HG02678 (cell line): ENCODE results near the gene DNM3.

Experiments used
- ATAC-seq: cut with Tn5 transposase; IDR thresholded peaks from one replicate; pipeline ENCODE4 v1.9.1; 2021; ENCODE audit warnings: mild to moderate bottlenecking, moderate library complexity; ENCODE audit not compliant: unreplicated experiment

The DNM3 gene

GRCh38 chr1:171916315-171916771 is 75.0 kb downstream of the DNM3 start:
- no peak for ATAC-seq

DNA sequence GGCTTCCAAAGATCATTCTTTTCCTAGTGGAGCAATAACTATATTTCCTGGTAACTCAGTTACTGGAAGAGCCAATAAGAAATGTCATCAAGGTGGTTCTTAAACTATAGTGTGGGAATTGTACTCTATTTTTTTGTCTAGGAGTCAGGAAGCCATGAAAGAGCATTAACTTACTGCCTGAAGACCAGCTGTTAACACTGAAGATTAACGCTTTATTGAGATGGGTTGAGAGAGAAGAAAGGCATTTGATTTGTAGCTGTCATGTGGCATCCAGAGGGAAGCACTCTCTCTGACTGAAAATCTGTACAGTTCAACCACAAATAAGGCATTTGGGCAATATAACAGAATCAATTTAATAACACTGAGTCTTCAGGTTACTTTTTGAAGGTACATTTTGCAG is 76.0 kb downstream of the DNM3 start:
- no peak for ATAC-seq

GRCh38 chr1:171919891-171920887 is 78.9 kb downstream of the DNM3 start:
- ATAC-seq, result no peak

- no peak for ATAC-seq
Observed at GRCh38 chr1:171922999-171923398, 81.7 kb downstream of the DNM3 start.

DNA sequence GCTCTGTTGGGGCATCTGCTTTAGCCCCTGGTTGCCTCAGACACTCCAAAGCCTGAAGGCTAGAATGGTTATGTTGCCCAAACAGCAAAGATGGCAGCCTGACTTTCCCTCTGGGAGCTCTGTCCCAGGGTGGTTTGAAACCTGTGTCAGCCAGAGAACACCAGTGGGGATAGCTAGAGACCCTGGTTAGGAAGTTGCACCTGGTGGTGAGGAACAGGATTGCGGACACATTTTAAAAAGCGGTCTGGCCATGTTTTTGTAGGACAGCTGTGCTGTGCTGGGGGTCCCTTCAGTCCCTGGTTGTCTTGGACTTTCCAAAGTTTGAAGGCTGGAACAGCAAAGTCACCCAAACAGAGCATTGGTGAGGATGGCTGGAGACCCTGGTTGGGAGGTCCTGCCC is 87.8 kb downstream of the DNM3 start:
- ATAC-seq, result no peak

DNA sequence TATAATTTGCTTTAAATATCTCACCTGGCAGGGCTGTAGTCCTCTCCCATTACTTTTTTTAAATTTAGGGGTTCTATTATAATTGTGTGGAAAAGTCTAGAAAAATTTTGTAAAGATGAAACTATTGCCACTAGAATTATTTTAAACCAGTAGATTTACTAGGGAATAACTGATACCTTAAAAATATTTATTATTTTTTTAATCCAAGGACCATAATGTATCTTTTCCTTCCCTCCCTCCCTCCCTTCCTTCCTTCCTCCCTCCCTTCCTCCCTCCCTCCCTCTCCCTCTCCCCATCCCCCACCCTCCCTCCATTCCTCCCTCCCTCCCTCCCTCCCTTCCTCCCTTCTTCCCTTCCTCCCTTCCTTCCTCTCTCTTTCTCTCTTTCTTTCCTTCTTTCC is 90.5 kb downstream of the DNM3 start:
- no peak for ATAC-seq

DNA sequence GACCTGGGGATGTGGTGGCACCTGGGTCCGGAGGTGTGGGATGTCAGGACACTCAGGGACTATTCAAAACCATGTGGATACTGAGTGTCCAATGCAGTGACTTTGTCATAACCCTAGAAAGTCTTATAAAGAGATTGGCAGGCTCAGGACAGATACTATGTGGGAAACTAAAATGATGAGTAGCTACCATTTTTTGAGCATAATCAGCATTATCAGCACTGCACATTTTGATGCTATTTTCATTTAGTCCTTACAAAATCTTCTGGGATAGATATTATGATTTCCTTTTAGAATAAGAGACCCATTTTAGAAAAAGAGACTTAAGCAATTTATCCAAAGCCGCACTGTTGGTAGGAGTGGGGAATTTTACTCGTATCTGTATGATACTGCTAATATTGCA is 93.4 kb downstream of the DNM3 start:
- ATAC-seq, result no peak

- ATAC-seq, result no peak
Observed at GRCh38 chr1:171935086-171935485, 93.8 kb downstream of the DNM3 start.

GRCh38 chr1:171935664-171936063 is 94.4 kb downstream of the DNM3 start:
- no peak for ATAC-seq

DNA sequence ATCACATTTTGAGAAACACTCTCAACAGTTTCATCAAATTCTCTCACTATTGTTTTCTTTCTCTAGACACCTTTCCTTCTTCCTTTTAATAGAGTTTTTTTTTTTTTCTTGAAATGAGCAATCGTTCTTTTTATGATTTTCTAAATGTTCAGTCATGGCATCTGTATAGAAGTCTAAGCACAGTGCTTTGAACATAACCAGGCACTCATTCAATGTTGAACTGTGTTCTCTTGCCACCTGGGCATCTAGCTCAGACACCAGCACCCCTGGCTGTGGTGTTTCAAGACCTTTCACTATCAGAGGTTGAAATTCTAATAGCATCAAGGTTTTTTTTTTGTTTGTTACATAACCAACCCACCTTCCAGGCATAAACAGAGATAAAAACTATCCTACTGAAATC is 96.6 kb downstream of the DNM3 start:
- no peak for ATAC-seq

DNA sequence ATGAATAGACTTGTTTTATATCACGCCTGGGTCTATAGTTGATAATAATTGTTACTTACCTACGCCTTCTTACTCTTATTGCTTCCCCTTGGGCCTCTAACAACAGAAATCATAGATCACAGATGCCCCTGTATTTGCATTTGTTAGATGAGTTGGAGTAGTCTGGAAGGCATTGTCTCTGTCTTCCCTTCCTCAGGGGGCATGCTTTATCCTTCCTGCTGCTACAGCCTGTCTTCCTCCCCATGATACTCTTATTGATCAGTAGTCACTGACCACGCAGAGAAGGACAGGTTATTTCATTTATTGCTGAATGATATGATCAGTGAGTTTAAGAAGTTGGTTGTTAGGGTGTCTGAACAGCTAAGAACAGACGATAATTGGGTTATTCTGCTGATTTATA is 98.4 kb downstream of the DNM3 start:
- ATAC-seq, result no peak

DNA sequence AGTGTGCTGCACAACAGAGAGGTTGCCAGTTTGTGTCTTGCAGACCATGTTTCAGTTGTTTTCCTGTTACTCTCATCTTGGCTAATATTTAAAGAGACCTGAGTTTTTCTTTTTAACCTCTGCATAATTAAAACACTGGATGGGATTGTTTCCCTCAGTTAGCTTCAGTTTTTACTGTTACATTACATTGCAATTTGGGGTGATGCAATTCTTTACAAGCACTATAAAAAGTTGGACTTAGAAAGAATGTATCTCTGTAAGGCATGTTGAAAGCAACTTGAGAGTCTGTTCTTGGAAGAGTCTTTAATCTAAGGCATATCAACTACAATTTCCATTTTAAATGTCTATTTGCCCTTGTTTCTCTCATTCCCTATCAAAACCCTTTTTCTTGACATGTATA is 99.1 kb downstream of the DNM3 start:
- no peak for ATAC-seq

DNA sequence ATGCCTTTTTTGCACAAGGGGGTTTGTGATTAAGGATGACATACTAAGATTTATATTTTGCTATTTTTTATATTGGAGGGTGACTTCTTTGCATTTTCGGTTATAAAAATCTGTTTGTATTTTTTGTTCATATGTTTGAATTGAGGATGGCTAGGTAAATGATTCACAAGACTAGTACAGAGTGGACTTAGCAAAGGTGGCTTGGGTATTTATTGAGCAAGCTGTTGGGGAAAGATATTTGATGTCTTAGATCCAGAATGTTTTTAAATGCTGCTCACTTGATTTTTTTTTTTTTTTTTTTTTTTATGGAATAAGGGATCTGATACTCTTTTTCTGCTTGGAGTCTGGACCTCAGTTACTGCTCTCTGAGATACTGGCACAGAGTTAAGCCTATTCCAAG is 100.6 kb downstream of the DNM3 start:
- no peak for ATAC-seq

- ATAC-seq, result no peak
Observed at GRCh38 chr1:171943973-171944561, 102.8 kb downstream of the DNM3 start.

DNA sequence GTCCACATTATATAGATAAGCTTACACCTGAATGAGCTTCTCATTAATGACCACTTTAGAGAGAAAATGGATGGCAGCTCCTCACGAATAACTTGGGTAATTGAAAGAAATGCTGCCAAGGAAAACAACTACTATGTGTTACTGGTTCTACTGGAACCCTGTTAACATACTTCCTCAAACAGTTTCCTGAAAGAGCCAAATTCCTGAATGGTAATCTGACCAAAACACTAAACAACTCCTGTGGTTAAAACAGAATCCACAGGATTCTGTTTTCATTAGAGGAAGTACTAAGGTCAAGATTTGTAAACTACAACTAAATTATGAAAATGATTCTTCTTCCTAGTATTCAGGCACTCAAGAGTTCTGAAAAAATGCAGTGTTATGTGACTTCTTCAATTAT is 107.2 kb downstream of the DNM3 start:
- ATAC-seq, result no peak

DNA sequence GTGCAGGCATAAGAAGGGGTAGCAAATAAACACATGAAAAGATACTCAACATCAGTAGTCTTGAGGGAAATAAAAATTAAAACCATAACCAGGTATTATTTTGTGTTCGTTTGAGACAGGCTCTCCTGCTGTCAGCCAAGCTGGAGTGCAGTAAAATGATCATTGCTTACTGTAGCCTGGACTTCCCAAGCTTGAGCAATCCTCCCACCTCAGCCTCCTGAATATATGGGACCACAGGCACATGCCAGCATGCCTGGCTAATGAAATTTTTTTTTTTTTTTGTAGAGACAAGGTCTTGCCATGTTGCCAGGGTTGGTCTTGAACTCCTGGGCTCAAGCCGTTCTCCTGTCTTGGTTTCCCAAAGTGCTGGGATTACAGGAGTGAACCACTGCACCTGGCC is 108.0 kb downstream of the DNM3 start:
- no peak for ATAC-seq

- no peak for ATAC-seq
Observed at GRCh38 chr1:171953835-171954234, 112.5 kb downstream of the DNM3 start.

DNA sequence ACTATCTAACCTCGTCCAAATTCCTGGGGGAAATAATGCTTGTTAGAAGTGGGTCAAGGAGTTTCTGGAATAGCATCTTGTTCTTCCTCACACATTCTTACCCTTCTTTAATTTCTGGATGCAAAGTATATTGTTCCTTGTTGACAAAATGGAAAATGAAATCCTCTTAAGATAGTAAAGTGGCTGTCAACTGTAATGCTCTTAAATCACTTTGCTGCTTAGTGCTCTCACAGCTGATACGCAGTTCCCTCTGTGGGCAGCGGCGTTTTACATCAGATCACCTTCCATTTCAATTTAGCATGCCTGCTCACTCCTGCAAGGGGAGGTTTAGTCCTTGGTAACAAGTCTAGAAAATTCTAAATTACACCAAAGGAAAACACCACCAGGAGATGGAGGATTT is 113.1 kb downstream of the DNM3 start:
- no peak for ATAC-seq

- peak; percentile 70 for ATAC-seq
Observed at GRCh38 chr1:171961861-171962260, 120.6 kb downstream of the DNM3 start.

DNA sequence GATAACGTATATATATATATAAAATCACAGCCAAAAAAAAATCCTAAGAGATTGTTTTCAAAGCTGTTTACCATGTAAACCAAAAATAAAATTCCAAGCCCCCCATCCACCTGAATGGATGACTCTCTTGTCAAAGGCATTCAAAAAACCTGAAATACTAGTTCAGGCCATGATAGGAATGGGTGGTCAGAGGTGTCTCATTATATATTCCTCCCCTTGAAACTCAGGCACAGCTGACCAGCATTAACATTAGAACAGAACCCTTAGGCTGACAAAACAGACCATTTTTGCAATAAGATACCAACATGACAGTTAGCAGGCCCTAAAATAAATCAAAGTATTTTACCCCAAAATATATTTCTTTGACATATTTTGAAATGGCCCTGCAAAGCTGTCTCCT is 122.5 kb downstream of the DNM3 start:
- ATAC-seq, result no peak

DNA sequence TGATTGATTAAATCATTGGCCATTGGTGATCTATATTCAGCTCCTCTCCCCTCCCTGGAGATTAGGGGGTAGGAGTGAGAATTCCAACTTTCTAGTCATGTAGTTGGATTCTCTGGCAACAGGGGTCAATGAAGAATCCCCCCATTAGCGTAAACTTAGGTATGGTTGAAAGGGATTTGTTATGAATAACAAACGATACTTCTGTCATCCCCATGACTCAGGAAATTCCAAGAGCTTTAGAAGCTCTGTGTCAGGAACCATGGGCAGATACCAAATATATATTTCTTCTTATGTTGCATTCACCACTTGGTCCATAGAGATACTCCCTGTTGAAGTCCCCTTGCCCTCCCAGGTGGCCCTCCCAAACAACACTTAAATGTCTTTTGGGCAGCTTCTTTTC is 124.5 kb downstream of the DNM3 start:
- ATAC-seq, result no peak
